Measurements from ENCODE around the gene PCDH8.

- no peak for TF ChIP-seq CTBP1 (IDR thresholded peaks at IDR 0.05; ENCODE audit: borderline replicate concordance)
- TF ChIP-seq SP1 (IDR thresholded peaks at IDR 0.05): no peak
- no peak for TF ChIP-seq FOXK2 (IDR thresholded peaks at IDR 0.05)
- no peak for TF ChIP-seq TARDBP (IDR thresholded peaks at IDR 0.05)
- no peak for TF ChIP-seq FOXM1 (IDR thresholded peaks at IDR 0.05; ENCODE audit: borderline replicate concordance)
- no peak for TF ChIP-seq PKNOX1 (IDR thresholded peaks at IDR 0.05)
Measured at GRCh38 chr13:52810011-52810410, 38.4 kb downstream of the PCDH8 start.

All from HEK293T (cell line).